OCI-LY1 (cell line): ENCODE results near the gene LTF.

Experiments
- H2AFZ ChIP-seq: fragments of 200-600 bp; sonication (generic), shearing (Covaris generic); 2 replicates; pipeline ENCODE4 v1.6.0; 2014; ENCODE audit warnings: antibody characterized with exemption, mild to moderate bottlenecking, low read length
- H3F3A ChIP-seq: fragments of 200-600 bp; sonication (generic), shearing (Covaris generic); 2 replicates; pipeline ENCODE4 v1.6.0; 2014; ENCODE audit warnings: mild to moderate bottlenecking, antibody characterized with exemption, low read length, moderate library complexity; ENCODE audit not compliant: insufficient read depth
- H3K27ac ChIP-seq: fragments of 200-600 bp; sonication (generic); 2 replicates; pipeline ENCODE4 v1.5.1; 2014; ENCODE audit warnings: low read length, mixed run types, mild to moderate bottlenecking, low read depth; ENCODE audit not compliant: poor library complexity, severe bottlenecking
- H3K27me3 ChIP-seq: fragments of 200-600 bp; sonication (generic); 2 replicates; pipeline ENCODE4 v1.6.0; 2014; ENCODE audit warnings: antibody characterized with exemption, mild to moderate bottlenecking, low read length, moderate library complexity; ENCODE audit not compliant: insufficient read depth
- H3K36me3 ChIP-seq: fragments of 200-600 bp; sonication (generic); 2 replicates; pipeline ENCODE4 v1.6.1; 2014; ENCODE audit warnings: mild to moderate bottlenecking, antibody characterized with exemption, low read length, moderate library complexity, mixed read lengths; ENCODE audit not compliant: insufficient read depth
- H3K4me1 ChIP-seq: fragments of 200-600 bp; sonication (generic); 2 replicates; pipeline ENCODE4 v1.5.1; 2014; ENCODE audit warnings: mild to moderate bottlenecking, low read length, moderate library complexity; ENCODE audit not compliant: insufficient read depth, severe bottlenecking
- H3K4me2 ChIP-seq: fragments of 200-600 bp; sonication (generic), shearing (Covaris generic); 2 replicates; pipeline ENCODE4 v1.6.1; 2014; ENCODE audit warnings: low read length
- H3K4me3 ChIP-seq: fragments of 200-600 bp; sonication (generic); 2 replicates; pipeline ENCODE4 v1.5.1; 2014; ENCODE audit warnings: low read length, low read depth, mild to moderate bottlenecking, mixed read lengths; ENCODE audit not compliant: poor library complexity, severe bottlenecking
- H3K79me2 ChIP-seq: fragments of 200-600 bp; shearing (Covaris generic); 2 replicates; pipeline ENCODE4 v1.6.1; 2016; ENCODE audit warnings: mixed run types, low read length, mixed read lengths; ENCODE audit not compliant: insufficient read depth
- H3K9ac ChIP-seq: fragments of 200-600 bp; sonication (generic), shearing (Covaris generic); 2 replicates; pipeline ENCODE4 v1.6.1; 2014; ENCODE audit warnings: mild to moderate bottlenecking, low read length, mixed read lengths
- H3K9me2 ChIP-seq: fragments of 200-600 bp; sonication (generic), shearing (Covaris generic); 2 replicates; pipeline ENCODE4 v1.6.1; 2014; ENCODE audit warnings: low read depth, mild to moderate bottlenecking, low read length, mixed read lengths
- H3K9me3 ChIP-seq: fragments of 200-600 bp; shearing (Covaris generic); 2 replicates; pipeline ENCODE4 v1.6.1; 2014; ENCODE audit warnings: low read length, mixed read lengths
- H4K20me1 ChIP-seq: fragments of 200-600 bp; sonication (generic), shearing (Covaris generic); 2 replicates; pipeline ENCODE4 v1.6.0; 2016; ENCODE audit warnings: mild to moderate bottlenecking, low read length; ENCODE audit not compliant: insufficient read depth
- CTCF ChIP-seq: fragments of 200-600 bp; sonication (generic), shearing (Covaris generic); IDR thresholded peaks from 2 replicates; pipeline ENCODE4 v1.5.1; 2017; ENCODE audit warnings: mild to moderate bottlenecking, antibody characterized with exemption, low read length, moderate library complexity, mixed read lengths
- EZH2 ChIP-seq: fragments of 200-600 bp; sonication (generic), shearing (Covaris generic); IDR thresholded peaks from 2 replicates; pipeline ENCODE4 v1.8.0; 2017; ENCODE audit warnings: borderline replicate concordance, mixed run types, mild to moderate bottlenecking, antibody characterized with exemption, low read length, moderate library complexity, mixed read lengths

LTF gene

GRCh38 chr3:46485779-46486175 lies 21.1 kb upstream of the LTF start:
- Histone ChIP-seq H3K4me1 (no peaks in the 10 kb centered on the region), H3F3A (no peaks in the 10 kb centered on the region), H3K9ac (no peak overlapping the region), H3K9me3 (no peaks in the 10 kb centered on the region), H4K20me1 (no peaks in the 10 kb centered on the region), H3K79me2 (no peaks in the 10 kb centered on the region), H2AFZ (no peak overlapping the region), H3K9me2 (no peaks in the 10 kb centered on the region), H3K4me2 (no peak overlapping the region), H3K27ac (no peak overlapping the region), H3K4me3 (no peak overlapping the region), H3K27me3 (no peaks in the 10 kb centered on the region), H3K36me3 (no peaks in the 10 kb centered on the region)
- no peak for TF ChIP-seq CTCF
- no peak for TF ChIP-seq EZH2

GRCh38 chr3:46484911-46485778 lies 20.4 kb upstream of the LTF start:
- Histone ChIP-seq H3K9me2 (no peaks in the 10 kb centered on the region), H3K4me2 (no peak overlapping the region), H3K4me3 (no peak overlapping the region), H3K27ac (no peak overlapping the region), H2AFZ (no peak overlapping the region), H4K20me1 (no peaks in the 10 kb centered on the region), H3F3A (no peaks in the 10 kb centered on the region), H3K9ac (no peak overlapping the region), H3K27me3 (no peaks in the 10 kb centered on the region), H3K79me2 (no peaks in the 10 kb centered on the region), H3K36me3 (no peaks in the 10 kb centered on the region), H3K4me1 (no peaks in the 10 kb centered on the region), H3K9me3 (no peaks in the 10 kb centered on the region)
- TF ChIP-seq CTCF, result no peak
- no peak for TF ChIP-seq EZH2

- H3K36me3 ChIP-seq, result no peaks in the 10 kb centered on the region
- H4K20me1 ChIP-seq, result no peaks in the 10 kb centered on the region
- H3K9me2 ChIP-seq, result no peaks in the 10 kb centered on the region
- no peak overlapping the region for H3K4me3 ChIP-seq
- H3K9me3 ChIP-seq, result no peaks in the 10 kb centered on the region
- no peak for TF ChIP-seq EZH2
- no peak for TF ChIP-seq CTCF
- no peaks in the 10 kb centered on the region for H3K4me1 ChIP-seq
- H3K27me3 ChIP-seq, result no peaks in the 10 kb centered on the region
- no peak overlapping the region for H3K4me2 ChIP-seq
- H3K9ac ChIP-seq, result no peak overlapping the region
- no peaks in the 10 kb centered on the region for H3F3A ChIP-seq
- H2AFZ ChIP-seq, result no peak overlapping the region
- H3K79me2 ChIP-seq, result no peaks in the 10 kb centered on the region
- no peak overlapping the region for H3K27ac ChIP-seq
Observed at GRCh38 chr3:46484388-46484787, 19.7 kb upstream of the LTF start.
